PC-3 (cell line): ENCODE results near the gene MGAT4D. TPM values are rescaled to one million over a fixed set of nuclear protein-coding genes. Genes with fewer than 3 reads are reported as not detected.

ENCODE experiments used
- ATAC-seq: fragments of 200-7000 bp; cut with Tn5 transposase; 2 replicates; pipeline ENCODE4 v1.9.1; 2020; ENCODE audit warnings: mild to moderate bottlenecking, moderate library complexity
- BruUV-seq: library from RNA; stranded (reverse); fragments of 400-500 nt; replicated peaks from 2 replicates; lab custom pipeline; 2021; lab: Mats Ljungman, UMichigan
- CTCF ChIA-PET: fragments of 300-600 bp; sonication (Branson Sonifier 250); formaldehyde crosslinking; loops from one replicate; lab custom pipeline; 2022; ENCODE audit warnings: antibody characterized with exemption; lab: Charles Lee
- POLR2A ChIA-PET: fragments of 300-600 bp; sonication (Branson Sonifier 250); formaldehyde crosslinking; loops from one replicate; lab custom pipeline; 2022; ENCODE audit warnings: antibody characterized with exemption; ENCODE audit not compliant: unreplicated experiment; lab: Charles Lee
- DNase-seq: peaks from one replicate; pipeline ENCODE4 v3.0.0-alpha.2; 2015
- H2AFZ ChIP-seq: fragments of 300-600 bp; sonication (generic); 2 replicates; pipeline ENCODE4 v1.6.0; 2016; ENCODE audit warnings: antibody characterized with exemption, low read length
- H3F3A ChIP-seq: fragments of 300-600 bp; sonication (generic); one replicate; pipeline ENCODE4 v1.6.0; 2017; ENCODE audit warnings: antibody characterized with exemption, low read length, control low read depth, mild to moderate bottlenecking; ENCODE audit not compliant: unreplicated experiment
- H3K27ac ChIP-seq: fragments of 300-600 bp; sonication (generic); 2 replicates; pipeline ENCODE4 v1.5.1; 2016; ENCODE audit warnings: mild to moderate bottlenecking, low read length
- H3K27me3 ChIP-seq: fragments of 300-600 bp; sonication (generic); 2 replicates; pipeline ENCODE4 v1.6.1; 2016; ENCODE audit warnings: low read length, mixed read lengths
- H3K36me3 ChIP-seq: fragments of 300-600 bp; sonication (generic); 2 replicates; pipeline ENCODE4 v1.6.1; 2016; ENCODE audit warnings: low read depth, mixed run types, low read length, mixed read lengths
- H3K4me1 ChIP-seq: fragments of 300-600 bp; sonication (generic); 2 replicates; pipeline ENCODE4 v1.5.1; 2016; ENCODE audit warnings: low read length; ENCODE audit not compliant: insufficient read depth
- H3K4me2 ChIP-seq: fragments of 300-600 bp; sonication (generic); 2 replicates; pipeline ENCODE4 v1.6.0; 2016; ENCODE audit warnings: low read length
- H3K4me3 ChIP-seq: fragments of 300-600 bp; sonication (generic); 2 replicates; pipeline ENCODE4 v1.5.1; 2016; ENCODE audit warnings: mild to moderate bottlenecking, low read length, mixed read lengths
- H3K79me2 ChIP-seq: fragments of 300-600 bp; sonication (generic); 2 replicates; pipeline ENCODE4 v1.6.1; 2017; ENCODE audit warnings: low read length, mixed read lengths
- H3K9ac ChIP-seq: fragments of 300-600 bp; sonication (generic); 2 replicates; pipeline ENCODE4 v1.6.0; 2016; ENCODE audit warnings: mild to moderate bottlenecking, low read length
- H3K9me2 ChIP-seq: fragments of 300-600 bp; sonication (generic); replicated peaks from 2 replicates; pipeline ENCODE4 v1.6.1; 2016; ENCODE audit warnings: mixed run types, low read length, mixed read lengths
- H3K9me3 ChIP-seq: fragments of 300-600 bp; sonication (generic); 2 replicates; pipeline ENCODE4 v1.6.1; 2016; ENCODE audit warnings: low read length, mixed read lengths
- H4K20me1 ChIP-seq: fragments of 300-600 bp; sonication (generic); 2 replicates; pipeline ENCODE4 v1.6.1; 2016; ENCODE audit warnings: low read length, mixed read lengths
- CTCF ChIP-seq: fragments of 300-600 bp; sonication (generic); conservative IDR thresholded peaks from 2 replicates; pipeline ENCODE4 v1.5.1; 2017; ENCODE audit warnings: antibody characterized with exemption, low read depth, mild to moderate bottlenecking, low read length
- EZH2 ChIP-seq: fragments of 300-600 bp; sonication (generic); IDR thresholded peaks from one replicate; pipeline ENCODE4 v1.6.1; 2017; ENCODE audit warnings: antibody characterized with exemption, mild to moderate bottlenecking, low read length; ENCODE audit not compliant: unreplicated experiment
- EZH2phosphoT487 ChIP-seq: fragments of 300-600 bp; sonication (generic); IDR thresholded peaks from 2 replicates; pipeline ENCODE4 v1.6.1; 2018; ENCODE audit warnings: mild to moderate bottlenecking, antibody characterized with exemption, low read length, borderline replicate concordance
- intact Hi-C: fragments of 100-400 bp; cut with micrococcal nuclease; formaldehyde crosslinking; loops from 2 replicates; pipeline ENCODE4 v1.9.0; 2023
- total RNA-seq: library from RNA; depleted of rRNA; stranded (reverse); fragments of >200 nt; gene quantifications from 2 replicates; pipeline ENCODE4 v1.2.3, GENCODE V29; 2014

MGAT4D gene
- total RNA-seq, 1 experiment from 2014 or later = not detected

DNA sequence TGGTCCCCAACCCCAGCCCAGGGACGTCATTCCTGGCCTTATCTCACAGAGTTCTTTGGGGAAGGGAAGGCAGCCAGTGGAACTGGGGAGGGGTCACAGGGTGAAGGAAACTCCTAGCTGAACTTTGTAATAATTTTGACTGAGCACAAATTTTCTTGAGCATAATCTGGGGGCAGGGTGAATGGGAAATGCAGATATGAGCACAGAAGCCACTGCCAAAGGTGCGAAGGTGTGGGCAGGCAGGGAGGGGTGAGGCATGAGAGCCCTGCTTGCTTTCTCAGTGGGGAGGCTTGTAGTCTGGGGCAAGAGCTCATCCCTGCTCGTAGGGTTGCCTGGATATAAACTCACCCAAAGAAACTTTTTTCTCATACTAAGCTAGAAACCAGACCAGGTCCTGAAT, 34.9 kb downstream of the MGAT4D start:
- DNase-seq (no peak), ATAC-seq (no peak)
- Histone ChIP-seq H3K9ac (no peak overlapping the region), H3K27me3 (no peaks in the 10 kb centered on the region), H3K27ac (no peak overlapping the region), H3K9me2 (no peaks in the 10 kb centered on the region), H3K4me1 (no peaks in the 10 kb centered on the region), H4K20me1 (no peaks in the 10 kb centered on the region), H3K4me3 (no peak overlapping the region), H3K4me2 (no peak overlapping the region), H3K9me3 (no peaks in the 10 kb centered on the region), H3K36me3 (no peaks in the 10 kb centered on the region), H3K79me2 (no peaks in the 10 kb centered on the region), H2AFZ (no peak overlapping the region), H3F3A (no peaks in the 10 kb centered on the region)
- TF ChIP-seq CTCF (no peak), EZH2phosphoT487 (no peak), EZH2 (no peak)
- ChIA-PET POLR2A (no interaction called here), CTCF (no interaction called here)
- no TSS peak for BruUV-seq
- intact Hi-C loops = no loop called here

DNA sequence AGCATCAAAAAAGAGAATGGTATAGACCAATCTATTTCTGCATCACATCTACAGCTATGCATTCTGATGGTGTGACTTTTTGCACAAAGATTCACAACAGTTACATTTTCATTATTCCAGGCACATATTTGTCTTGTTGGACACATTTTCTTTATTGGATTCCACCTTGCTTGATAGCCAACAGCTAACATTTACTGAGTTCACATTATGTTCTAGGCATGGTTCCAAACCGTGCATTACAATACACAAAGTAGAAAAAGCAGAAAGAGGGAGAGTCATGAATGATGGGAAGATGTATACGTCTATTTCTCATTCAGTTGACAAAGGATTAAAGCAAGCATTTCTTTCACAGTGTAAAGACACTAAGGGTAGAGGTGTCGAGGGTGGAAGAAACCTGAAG, 47.7 kb downstream of the MGAT4D start:
- H3K9ac ChIP-seq = no peak overlapping the region

More for the DNA sequence above, 47.7 kb downstream of the MGAT4D start:
- Histone ChIP-seq H3K79me2 (no peaks in the 10 kb centered on the region), H3K36me3 (no peaks in the 10 kb centered on the region), H4K20me1 (no peaks in the 10 kb centered on the region), H3K4me2 (no peak overlapping the region), H3F3A (no peaks in the 10 kb centered on the region), H3K4me3 (no peak overlapping the region), H3K9me3 (no peaks in the 10 kb centered on the region), H3K27me3 (no peaks in the 10 kb centered on the region), H3K9me2 (no peaks in the 10 kb centered on the region), H3K27ac (no peak overlapping the region), H2AFZ (no peak overlapping the region), H3K4me1 (peaks cover 20% of the 10 kb centered on the region)
- ChIA-PET CTCF (no interaction called here), POLR2A (no interaction called here)
- ATAC-seq (peak; percentile 27), DNase-seq (no peak)
- TF ChIP-seq CTCF (no peak), EZH2 (no peak), EZH2phosphoT487 (no peak)
- BruUV-seq = no TSS peak
- intact Hi-C loops = no loop called here
